ENCODE measurements around the gene CACHD1.
"Not testable (repeated sequence)": the region's sequence is repeated elsewhere in the genome, so short reads cannot be mapped to it uniquely, and the experiment has no call there.

CACHD1 gene

GRCh38 chr1:64685765-64686341 is 215.9 kb downstream of the CACHD1 start:
- no peak for DNase-seq (ENCODE audit: insufficient read length, low spot score)
- no peak for FAIRE-seq

GRCh38 chr1:64686828-64687724 is 217.1 kb downstream of the CACHD1 start:
- peak; percentile 49 for FAIRE-seq
- DNase-seq (ENCODE audit: insufficient read length, low spot score) = peak; percentile 46

- FAIRE-seq = no peak
- no peak for DNase-seq (ENCODE audit: insufficient read length, low spot score)
These were observed 217.9 kb downstream of the CACHD1 start for GRCh38 chr1:64687725-64688327.

GRCh38 chr1:64691626-64692025 is 221.7 kb downstream of the CACHD1 start:
- FAIRE-seq = no peak
- no peak for DNase-seq (ENCODE audit: insufficient read length, low spot score)

- FAIRE-seq (no peak), DNase-seq (ENCODE audit: insufficient read length, low spot score) (no peak)
These were observed 223.0 kb downstream of the CACHD1 start for GRCh38 chr1:64692911-64693310.

GRCh38 chr1:64693406-64693805 is 223.5 kb downstream of the CACHD1 start:
- no peak for FAIRE-seq

GRCh38 chr1:64696879-64697278 is 226.9 kb downstream of the CACHD1 start:
- FAIRE-seq (no peak), DNase-seq (ENCODE audit: insufficient read length, low spot score) (no peak)

More at GRCh38 chr1:64693406-64693805, 223.5 kb downstream of the CACHD1 start:
- DNase-seq (ENCODE audit: insufficient read length, low spot score) = no peak

GRCh38 chr1:64699327-64699726 is 229.4 kb downstream of the CACHD1 start:
- DNase-seq (ENCODE audit: insufficient read length, low spot score) = no peak
- FAIRE-seq = no peak

- DNase-seq (ENCODE audit: insufficient read length, low spot score) (no peak), FAIRE-seq (no peak)
These were observed 231.1 kb downstream of the CACHD1 start for GRCh38 chr1:64701071-64701470.

GRCh38 chr1:64701886-64702285 is 232.0 kb downstream of the CACHD1 start:
- FAIRE-seq (no peak), DNase-seq (ENCODE audit: insufficient read length, low spot score) (no peak)

GRCh38 chr1:64702670-64703069 is 232.7 kb downstream of the CACHD1 start:
- FAIRE-seq; DNase-seq (ENCODE audit: insufficient read length, low spot score): not testable (repeated sequence)

GRCh38 chr1:64703600-64703999 is 233.7 kb downstream of the CACHD1 start:
- no peak for FAIRE-seq
- no peak for DNase-seq (ENCODE audit: insufficient read length, low spot score)

- DNase-seq (ENCODE audit: insufficient read length, low spot score) (no peak), FAIRE-seq (no peak)
These were observed 235.7 kb downstream of the CACHD1 start for GRCh38 chr1:64705591-64705990.

GRCh38 chr1:64711266-64711665 is 241.3 kb downstream of the CACHD1 start:
- FAIRE-seq (no peak), DNase-seq (ENCODE audit: insufficient read length, low spot score) (no peak)

- DNase-seq (ENCODE audit: insufficient read length, low spot score) (no peak), FAIRE-seq (no peak)
These were observed 242.1 kb downstream of the CACHD1 start for GRCh38 chr1:64712049-64712448.

GRCh38 chr1:64715186-64715585 is 245.3 kb downstream of the CACHD1 start:
- FAIRE-seq (no peak), DNase-seq (ENCODE audit: insufficient read length, low spot score) (no peak)

GRCh38 chr1:64721135-64721534 is 251.2 kb downstream of the CACHD1 start:
- no peak for DNase-seq (ENCODE audit: insufficient read length, low spot score)
- no peak for FAIRE-seq

- no peak for FAIRE-seq
- DNase-seq (ENCODE audit: insufficient read length, low spot score) = no peak
These were observed 251.7 kb downstream of the CACHD1 start for GRCh38 chr1:64721576-64722145.

- FAIRE-seq (no peak), DNase-seq (ENCODE audit: insufficient read length, low spot score) (no peak)
These were observed 257.9 kb downstream of the CACHD1 start for GRCh38 chr1:64727861-64728260.

GRCh38 chr1:64733581-64734286 is 263.8 kb downstream of the CACHD1 start:
- DNase-seq (ENCODE audit: insufficient read length, low spot score) (no peak), FAIRE-seq (no peak)

GRCh38 chr1:64734287-64734652 is 264.3 kb downstream of the CACHD1 start:
- DNase-seq (ENCODE audit: insufficient read length, low spot score) = no peak

More at GRCh38 chr1:64734287-64734652, 264.3 kb downstream of the CACHD1 start:
- no peak for FAIRE-seq
